Globus pallidus (tissue), 1 donor: ENCODE results near the gene NDRG3.
"Not testable (repeated sequence)": the region's sequence is repeated elsewhere in the genome, so short reads cannot be mapped to it uniquely, and the experiment has no call there.

Source experiments
- DNase-seq: peaks from one replicate; pipeline ENCODE4 v3.0.0-alpha.2; 2015; ENCODE audit warnings: low spot score

The NDRG3 gene

GRCh38 chr20:36688630-36689029 lies 57.3 kb downstream of the NDRG3 start:
- DNase-seq: no peak

- no peak for DNase-seq
Measured at GRCh38 chr20:36687850-36688249, 58.0 kb downstream of the NDRG3 start.

GRCh38 chr20:36686944-36687343 lies 58.9 kb downstream of the NDRG3 start:
- DNase-seq: no peak

GRCh38 chr20:36686504-36686903 lies 59.4 kb downstream of the NDRG3 start:
- no peak for DNase-seq

GRCh38 chr20:36684747-36685146 lies 61.1 kb downstream of the NDRG3 start:
- no peak for DNase-seq

- no peak for DNase-seq
Measured at GRCh38 chr20:36682311-36682710, 63.6 kb downstream of the NDRG3 start.

- no peak for DNase-seq
Measured at GRCh38 chr20:36677422-36677771, 68.5 kb downstream of the NDRG3 start.

GRCh38 chr20:36676701-36677421 lies 69.0 kb downstream of the NDRG3 start:
- DNase-seq: no peak

GRCh38 chr20:36675545-36675944 lies 70.3 kb downstream of the NDRG3 start:
- DNase-seq: not testable (repeated sequence)

- no peak for DNase-seq
Measured at GRCh38 chr20:36672991-36673390, 72.9 kb downstream of the NDRG3 start.

GRCh38 chr20:36670665-36671357 lies 75.1 kb downstream of the NDRG3 start:
- DNase-seq: no peak

GRCh38 chr20:36666181-36666740 lies 79.6 kb downstream of the NDRG3 start:
- DNase-seq: peak; percentile 8

GRCh38 chr20:36663031-36663430 lies 82.9 kb downstream of the NDRG3 start:
- DNase-seq: no peak

GRCh38 chr20:36658300-36658699 lies 87.6 kb downstream of the NDRG3 start:
- DNase-seq: no peak

GRCh38 chr20:36656733-36657132 lies 89.2 kb downstream of the NDRG3 start:
- no peak for DNase-seq

- DNase-seq: no peak
Measured at GRCh38 chr20:36655004-36655403, 90.9 kb downstream of the NDRG3 start.

- DNase-seq: no peak
Measured at GRCh38 chr20:36654506-36654905, 91.4 kb downstream of the NDRG3 start.

- no peak for DNase-seq
Measured at GRCh38 chr20:36653456-36653855, 92.4 kb downstream of the NDRG3 start.

GRCh38 chr20:36647196-36648121 lies 98.4 kb downstream of the NDRG3 start:
- no peak for DNase-seq

GRCh38 chr20:36646678-36647077 lies 99.2 kb downstream of the NDRG3 start:
- no peak for DNase-seq

GRCh38 chr20:36645998-36646397 lies 99.9 kb downstream of the NDRG3 start, which contains the start of gene SLA2:
TSS of gene SLA2 (minus strand) at chr20:36646196. CDS start at chr20:36641335, 4,861 bp downstream.
- DNase-seq: no peak

- DNase-seq: no peak
Measured at GRCh38 chr20:36645353-36645752, 100.5 kb downstream of the NDRG3 start.
